ENCODE measurements around the gene KCNA4.
"Not testable (repeated sequence)": the region's sequence is repeated elsewhere in the genome, so short reads cannot be mapped to it uniquely, and the experiment has no call there.

Gene KCNA4

GRCh38 chr11:30016588-30017363, at the start of gene KCNA4:
TSS of gene KCNA4 (minus strand) at chr11:30017030. CDS start at chr11:30012678, 4,352 bp downstream.
- DNase-seq, result peak; percentile 84

- no peak for DNase-seq
Observed at GRCh38 chr11:30062103-30062502, 45.3 kb upstream of the KCNA4 start.

GRCh38 chr11:30059172-30059815, 42.5 kb upstream of the KCNA4 start:
- no peak for DNase-seq

GRCh38 chr11:30049214-30049613, 32.4 kb upstream of the KCNA4 start:
- DNase-seq, result no peak

GRCh38 chr11:30046578-30046945, 29.7 kb upstream of the KCNA4 start:
- no peak for DNase-seq

GRCh38 chr11:30045921-30046577, 29.2 kb upstream of the KCNA4 start:
- no peak for DNase-seq

GRCh38 chr11:30045144-30045543, 28.3 kb upstream of the KCNA4 start:
- no peak for DNase-seq

GRCh38 chr11:30041171-30041570, 24.3 kb upstream of the KCNA4 start:
- DNase-seq, result no peak

GRCh38 chr11:30034746-30035145, 17.9 kb upstream of the KCNA4 start:
- DNase-seq, result not testable (repeated sequence)

- DNase-seq, result not testable (repeated sequence)
Observed at GRCh38 chr11:30034166-30034565, 17.3 kb upstream of the KCNA4 start.

- no peak for DNase-seq
Observed at GRCh38 chr11:30025396-30026139, 8.7 kb upstream of the KCNA4 start.

- DNase-seq, result no peak
Observed at GRCh38 chr11:30023074-30023473, 6.2 kb upstream of the KCNA4 start.

GRCh38 chr11:30019481-30019880, 2.7 kb upstream of the KCNA4 start:
- no peak for DNase-seq

- peak; percentile 65 for DNase-seq
Observed at GRCh38 chr11:30018495-30018894, 1.7 kb upstream of the KCNA4 start.

- DNase-seq, result peak; percentile 55
Observed at GRCh38 chr11:30017445-30017895, 640 bp upstream of the KCNA4 start.

- DNase-seq, result peak; percentile 59
Observed at GRCh38 chr11:30015725-30016412, 961 bp downstream of the KCNA4 start.

- no peak for DNase-seq
Observed at GRCh38 chr11:30012346-30012745, 4.5 kb downstream of the KCNA4 start.

GRCh38 chr11:30009060-30009459, 7.8 kb downstream of the KCNA4 start:
- DNase-seq, result no peak

GRCh38 chr11:30006876-30007275, 10.0 kb downstream of the KCNA4 start:
- DNase-seq, result no peak

- DNase-seq, result no peak
Observed at GRCh38 chr11:30002157-30002785, 14.6 kb downstream of the KCNA4 start.

GRCh38 chr11:30000986-30001750, 15.7 kb downstream of the KCNA4 start:
- no peak for DNase-seq
